UCSD-AML1 (cell line): ENCODE results near the gene AP2B1.
"Not testable (repeated sequence)": the region's sequence is repeated elsewhere in the genome, so short reads cannot be mapped to it uniquely, and the experiment has no call there.

Experiments used
- DNase-seq: peaks from one replicate; lab custom pipeline; 2025; ENCODE audit not compliant: unreplicated experiment; lab: John Stamatoyannopoulos, UW

The AP2B1 gene

GRCh38 chr17:35694906-35695305 lies 107.8 kb downstream of the AP2B1 start:
- DNase-seq: no peak

- no peak for DNase-seq
These were observed 108.5 kb downstream of the AP2B1 start for GRCh38 chr17:35695613-35696012.

GRCh38 chr17:35698800-35699199 lies 111.7 kb downstream of the AP2B1 start:
- no peak for DNase-seq

GRCh38 chr17:35700150-35700549 lies 113.0 kb downstream of the AP2B1 start:
- DNase-seq: no peak

GRCh38 chr17:35701491-35701890 lies 114.4 kb downstream of the AP2B1 start:
- DNase-seq: no peak

GRCh38 chr17:35703308-35703707 lies 116.2 kb downstream of the AP2B1 start:
- not testable (repeated sequence) for DNase-seq

GRCh38 chr17:35705230-35705629 lies 118.1 kb downstream of the AP2B1 start:
- no peak for DNase-seq

GRCh38 chr17:35705705-35706104 lies 118.6 kb downstream of the AP2B1 start:
- no peak for DNase-seq

GRCh38 chr17:35708149-35708548 lies 121.0 kb downstream of the AP2B1 start:
- DNase-seq: no peak

GRCh38 chr17:35708951-35709350 lies 121.8 kb downstream of the AP2B1 start:
- DNase-seq: no peak

GRCh38 chr17:35709874-35710273 lies 122.8 kb downstream of the AP2B1 start:
- no peak for DNase-seq

- no peak for DNase-seq
These were observed 123.8 kb downstream of the AP2B1 start for GRCh38 chr17:35710950-35711349.

- no peak for DNase-seq
These were observed 126.1 kb downstream of the AP2B1 start for GRCh38 chr17:35713069-35713728.

- DNase-seq: no peak
These were observed 127.9 kb downstream of the AP2B1 start for GRCh38 chr17:35714988-35715387.

- no peak for DNase-seq
These were observed 128.3 kb downstream of the AP2B1 start for GRCh38 chr17:35715416-35715815.

- no peak for DNase-seq
These were observed 129.1 kb downstream of the AP2B1 start for GRCh38 chr17:35716173-35716572.

- DNase-seq: no peak
These were observed 129.9 kb downstream of the AP2B1 start for GRCh38 chr17:35716897-35717465.

- DNase-seq: no peak
These were observed 130.4 kb downstream of the AP2B1 start for GRCh38 chr17:35717475-35717874.

- no peak for DNase-seq
These were observed 136.6 kb downstream of the AP2B1 start for GRCh38 chr17:35723735-35724134.

- DNase-seq: no peak
These were observed 137.9 kb downstream of the AP2B1 start for GRCh38 chr17:35725058-35725457.

- no peak for DNase-seq
These were observed 138.6 kb downstream of the AP2B1 start for GRCh38 chr17:35725802-35726126.

GRCh38 chr17:35726127-35726952 lies 139.2 kb downstream of the AP2B1 start:
- DNase-seq: no peak
